GM18507 (cell line): ENCODE data around the gene STYXL2.

Source experiments
- DNase-seq: peaks from one replicate; pipeline ENCODE4 v3.0.0; 2011; ENCODE audit warnings: low read depth; ENCODE audit not compliant: insufficient read length; ENCODE audit errors: extremely low spot score
- FAIRE-seq: peaks from 2 replicates; lab custom pipeline; 2011; peaks lifted over from hg19 to GRCh38; lab: Jason Lieb, UNC

Gene STYXL2

GRCh38 chr1:167128261-167129227, 34.7 kb downstream of the STYXL2 start:
- no peak for FAIRE-seq
- DNase-seq = no peak

- DNase-seq (no peak), FAIRE-seq (no peak)
Observed at GRCh38 chr1:167130829-167131510, 37.1 kb downstream of the STYXL2 start.

- no peak for FAIRE-seq
Observed at GRCh38 chr1:167132301-167133010, 38.6 kb downstream of the STYXL2 start.

GRCh38 chr1:167135281-167135840, 41.5 kb downstream of the STYXL2 start:
- FAIRE-seq (no peak), DNase-seq (no peak)

More at GRCh38 chr1:167132301-167133010, 38.6 kb downstream of the STYXL2 start:
- DNase-seq = no peak

DNA sequence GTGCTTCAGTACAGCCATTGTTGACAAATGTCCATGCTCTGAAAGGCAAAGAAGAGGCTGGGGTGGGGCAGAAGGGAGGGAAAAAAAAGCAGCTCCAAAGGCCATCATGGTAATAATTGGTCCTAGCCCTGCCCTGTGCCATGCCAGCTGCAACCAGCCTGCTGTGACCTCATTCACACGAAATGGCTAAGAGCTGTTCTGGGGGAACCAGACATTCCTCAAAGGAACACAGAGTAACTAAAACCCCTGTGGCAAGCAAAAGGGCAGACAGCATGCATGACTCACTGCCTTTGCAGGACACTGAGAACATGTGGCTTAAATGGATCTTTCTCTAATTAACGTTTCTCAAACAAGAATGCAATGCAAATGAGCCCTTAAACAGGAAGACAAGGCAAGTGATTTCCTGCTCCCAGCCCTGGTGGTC, 42.3 kb downstream of the STYXL2 start:
- DNase-seq (no peak), FAIRE-seq (no peak)

- no peak for FAIRE-seq
Observed at GRCh38 chr1:167136806-167137205, 42.9 kb downstream of the STYXL2 start.

GRCh38 chr1:167137332-167137781, 43.5 kb downstream of the STYXL2 start:
- DNase-seq (no peak), FAIRE-seq (no peak)

More at GRCh38 chr1:167136806-167137205, 42.9 kb downstream of the STYXL2 start:
- DNase-seq = no peak

GRCh38 chr1:167137793-167138510, 44.1 kb downstream of the STYXL2 start:
- FAIRE-seq (no peak), DNase-seq (no peak)

- no peak for FAIRE-seq
- DNase-seq = no peak
Observed at GRCh38 chr1:167138703-167139102, 44.8 kb downstream of the STYXL2 start.

GRCh38 chr1:167141963-167142362, 48.1 kb downstream of the STYXL2 start:
- FAIRE-seq (no peak), DNase-seq (no peak)
